Muscle of back (tissue), 13 donors: ENCODE results near the gene TMPRSS6. TPM values are rescaled to one million over a fixed set of nuclear protein-coding genes. Genes with fewer than 3 reads are reported as not detected.

Experiments used
- DNase-seq, 3 donors: peaks; one replicate each; pipeline versions ENCODE4 v3.0.0 to v3.0.0-alpha.2; 2013
- long read RNA-seq, 9 donors: transcript quantifications; one replicate each; lab custom pipeline, GENCODE V29; 2026
- polyA plus RNA-seq, 10 donors: library from polyadenylated mRNA; unstranded; fragments of 120-200 nt; gene quantifications; one replicate each; pipeline ENCODE4 v1.2.1, GENCODE V29; 2013; ENCODE audit not compliant: insufficient read length in 10 of 10

Gene TMPRSS6
- under 1 TPM in 7 of 10 donors, not detected in 3; 0.07 to 0.17 (median 0.12) TPM for polyA plus RNA-seq
- long read RNA-seq, donor 1 = 0 reads
- long read RNA-seq, donor 2 = 0 reads
- long read RNA-seq, donor 3 = 0 reads
- long read RNA-seq, donor 4 = 0 reads
- long read RNA-seq, donor 5 = 0 reads
- long read RNA-seq, donor 6 = 0 reads
- long read RNA-seq, donor 7 = 0 reads
- long read RNA-seq, donor 8 = 0 reads
- long read RNA-seq, donor 9 = 0 reads

GRCh38 chr22:37109242-37109917 lies at the start of gene TMPRSS6:
Gene TMPRSS6, minus strand, starts transcription at chr22:37109713. Its CDS starts 6,296 bp downstream, at chr22:37103417.
- DNase-seq = no peak

GRCh38 chr22:37158963-37159290 lies 49.4 kb upstream of the TMPRSS6 start:
- no peak for DNase-seq

GRCh38 chr22:37157516-37158285 lies 48.2 kb upstream of the TMPRSS6 start:
- no peak for DNase-seq

- DNase-seq = no peak
Measured at GRCh38 chr22:37156686-37157435, 47.3 kb upstream of the TMPRSS6 start.

- no peak for DNase-seq
Measured at GRCh38 chr22:37155971-37156370, 46.5 kb upstream of the TMPRSS6 start.

- DNase-seq = no peak
Measured at GRCh38 chr22:37154925-37155712, 45.6 kb upstream of the TMPRSS6 start.

GRCh38 chr22:37153901-37154300 lies 44.4 kb upstream of the TMPRSS6 start:
- DNase-seq = no peak

- no peak for DNase-seq
Measured at GRCh38 chr22:37151401-37151800, 41.9 kb upstream of the TMPRSS6 start.

GRCh38 chr22:37150701-37151100 lies 41.2 kb upstream of the TMPRSS6 start:
- no peak for DNase-seq

GRCh38 chr22:37148742-37149665 lies 39.5 kb upstream of the TMPRSS6 start:
- DNase-seq = no peak

- DNase-seq = no peak
Measured at GRCh38 chr22:37148031-37148651, 38.6 kb upstream of the TMPRSS6 start.

- DNase-seq = no peak
Measured at GRCh38 chr22:37147186-37147990, 37.9 kb upstream of the TMPRSS6 start.

GRCh38 chr22:37146507-37147180 lies 37.1 kb upstream of the TMPRSS6 start:
- DNase-seq = no peak

- no peak for DNase-seq
Measured at GRCh38 chr22:37146051-37146385, 36.5 kb upstream of the TMPRSS6 start.

GRCh38 chr22:37145180-37146050 lies 35.9 kb upstream of the TMPRSS6 start:
- no peak for DNase-seq

GRCh38 chr22:37144180-37144554 lies 34.7 kb upstream of the TMPRSS6 start:
- no peak for DNase-seq

GRCh38 chr22:37141971-37142370 lies 32.5 kb upstream of the TMPRSS6 start:
- DNase-seq = no peak
